H1 (cell line): ENCODE results near the gene CDCA3. TPM values are rescaled to one million over a fixed set of nuclear protein-coding genes. Genes with fewer than 3 reads are reported as not detected.

Experiments used
- CTCF ChIA-PET: fragments of 300-600 bp; sonication (Branson Sonifier 250); formaldehyde crosslinking; loops from one replicate; lab custom pipeline; 2021; ENCODE audit not compliant: partially characterized antibody; lab: Charles Lee
- POLR2A ChIA-PET: fragments of 300-600 bp; sonication (Branson Sonifier 250); formaldehyde crosslinking; loops from one replicate; lab custom pipeline; 2021; ENCODE audit warnings: inconsistent platforms; ENCODE audit not compliant: partially characterized antibody; lab: Charles Lee
- DNase-seq, 2 experiments: peaks; one replicate each; pipeline versions ENCODE4 v3.0.0 to v3.0.0-alpha.2; 2010 to 2022; ENCODE audit warnings: low spot score in 2 of 2, low read depth in 1 of 2, mixed read lengths in 1 of 2
- FAIRE-seq: peaks from 2 replicates; lab custom pipeline; 2011; peaks lifted over from hg19 to GRCh38; lab: Jason Lieb, UNC
- H2AFZ ChIP-seq: 2 replicates; pipeline ENCODE4 v1.8.1; 2012; ENCODE audit warnings: low read length, inconsistent platforms
- H2AK5ac ChIP-seq: 2 replicates; pipeline ENCODE4 v1.6.1; 2013; ENCODE audit warnings: low read depth, low read length
- H2BK120ac ChIP-seq: replicated peaks from 2 replicates; pipeline ENCODE3; 2013; ENCODE audit warnings: low read depth, low read length, inconsistent platforms
- H2BK12ac ChIP-seq: 2 replicates; pipeline ENCODE4 v1.6.1; 2013; ENCODE audit warnings: low read depth, low read length
- H2BK15ac ChIP-seq: 2 replicates; pipeline ENCODE4 v1.6.1; 2013; ENCODE audit warnings: low read length
- H2BK20ac ChIP-seq: 2 replicates; pipeline ENCODE4 v1.6.1; 2013; ENCODE audit warnings: low read length
- H2BK5ac ChIP-seq: 2 replicates; pipeline ENCODE4 v1.6.1; 2013; ENCODE audit warnings: low read depth, low read length
- H3K14ac ChIP-seq: 2 replicates; pipeline ENCODE4 v1.6.1; 2013; ENCODE audit warnings: inconsistent platforms; ENCODE audit not compliant: insufficient read length
- H3K18ac ChIP-seq: 2 replicates; pipeline ENCODE4 v1.6.1; 2013; ENCODE audit warnings: low read length; ENCODE audit errors: extremely low read depth
- H3K23ac ChIP-seq: 2 replicates; pipeline ENCODE4 v1.6.1; 2013; ENCODE audit warnings: inconsistent platforms; ENCODE audit not compliant: insufficient read length
- H3K23me2 ChIP-seq: 2 replicates; pipeline ENCODE4 v1.6.1; 2013; ENCODE audit warnings: low read depth, low read length
- H3K27ac ChIP-seq: 2 replicates; pipeline ENCODE4 v1.6.1; 2011; ENCODE audit warnings: low read depth, low read length, inconsistent platforms
- H3K27me3 ChIP-seq, 4 experiments: replicated peaks in 1 of 4; 1 replicate in 1 of 4; 2 replicates in 3 of 4; pipeline versions ENCODE4 v1.6.1 to v1.8.1; 2011 to 2013; ENCODE audit warnings: low read length in 3 of 4, mild to moderate bottlenecking in 3 of 4, inconsistent platforms in 2 of 4, mixed read lengths in 2 of 4, moderate library complexity in 1 of 4; ENCODE audit not compliant: control insufficient read depth in 3 of 4, insufficient read depth in 3 of 4; ENCODE audit errors: extremely low read depth in 1 of 4
- H3K36me3 ChIP-seq, 4 experiments: 2 replicates each; pipeline versions ENCODE4 v1.6.1 to v1.8.1; 2011 to 2013; ENCODE audit warnings: mild to moderate bottlenecking in 4 of 4, low read length in 3 of 4, moderate library complexity in 2 of 4, control low read depth in 1 of 4, inconsistent platforms in 1 of 4; ENCODE audit not compliant: insufficient read depth in 4 of 4, control insufficient read depth in 2 of 4
- H3K4ac ChIP-seq: replicated peaks from 2 replicates; pipeline ENCODE3; 2013; ENCODE audit warnings: low read length, low read depth, mixed read lengths, inconsistent platforms; ENCODE audit not compliant: insufficient read length
- H3K4me1 ChIP-seq, 4 experiments: replicated peaks in 1 of 4; 1 replicate in 1 of 4; 2 replicates in 3 of 4; pipeline versions ENCODE4 v1.6.1 to v1.8.1; 2011 to 2013; ENCODE audit warnings: low read length in 3 of 4, inconsistent platforms in 2 of 4, mixed read lengths in 1 of 4; ENCODE audit not compliant: insufficient read depth in 4 of 4, control insufficient read depth in 3 of 4
- H3K4me2 ChIP-seq, 2 experiments: 2 replicates each; pipeline versions ENCODE4 v1.6.1 to v1.8.1; 2011 to 2013; ENCODE audit warnings: low read depth in 2 of 2, low read length in 2 of 2, control low read depth in 1 of 2, inconsistent platforms in 1 of 2, mild to moderate bottlenecking in 1 of 2; ENCODE audit not compliant: insufficient read depth in 1 of 2
- H3K4me3 ChIP-seq, 4 experiments: fragments of 200-600, 300-600 bp in 1 of 4; sonication (generic), shearing (Covaris generic), sonication (Bioruptor Twin) in 1 of 4; 2 replicates each; pipeline versions ENCODE4 v1.5.1 to v1.8.1; 2011 to 2016; ENCODE audit warnings: low read length in 4 of 4, low read depth in 3 of 4, control low read depth in 2 of 4, inconsistent platforms in 2 of 4, mild to moderate bottlenecking in 2 of 4, mixed read lengths in 1 of 4, moderate library complexity in 1 of 4; ENCODE audit not compliant: insufficient read depth in 2 of 4; ENCODE audit errors: extremely low read depth in 1 of 4
- H3K56ac ChIP-seq: replicated peaks from 2 replicates; pipeline ENCODE3; 2013; ENCODE audit warnings: low read depth, mild to moderate bottlenecking, mixed read lengths, low read length, inconsistent platforms; ENCODE audit not compliant: insufficient read length
- H3K79me1 ChIP-seq: 2 replicates; pipeline ENCODE4 v1.6.1; 2013; ENCODE audit warnings: low read depth, low read length, control low read depth
- H3K79me2 ChIP-seq, 2 experiments: 2 replicates each; pipeline versions ENCODE4 v1.6.1 to v1.8.1; 2012 to 2013; ENCODE audit warnings: low read length in 2 of 2, mild to moderate bottlenecking in 2 of 2, inconsistent platforms in 1 of 2; ENCODE audit not compliant: insufficient read depth in 2 of 2, control insufficient read depth in 1 of 2
- H3K9ac ChIP-seq, 4 experiments: replicated peaks in 1 of 4; 1 replicate in 1 of 4; 2 replicates in 3 of 4; pipeline versions ENCODE4 v1.6.1 to v1.8.1; 2011 to 2013; ENCODE audit warnings: low read depth in 3 of 4, low read length in 3 of 4, control low read depth in 2 of 4, mild to moderate bottlenecking in 2 of 4, moderate library complexity in 2 of 4, inconsistent platforms in 1 of 4; ENCODE audit errors: extremely low read depth in 1 of 4
- H3K9me3 ChIP-seq, 2 experiments: 2 replicates each; pipeline versions ENCODE4 v1.6.1 to v1.8.1; 2012 to 2013; ENCODE audit warnings: mild to moderate bottlenecking in 2 of 2, moderate library complexity in 2 of 2, control low read depth in 1 of 2, inconsistent platforms in 1 of 2, low read depth in 1 of 2, low read length in 1 of 2, mixed read lengths in 1 of 2; ENCODE audit not compliant: insufficient read depth in 2 of 2
- H4K20me1 ChIP-seq, 2 experiments: replicated peaks in 1 of 2; 2 replicates each; pipeline versions ENCODE3 to v1.8.1; 2011 to 2013; ENCODE audit warnings: inconsistent platforms in 2 of 2, low read length in 2 of 2, mild to moderate bottlenecking in 1 of 2; ENCODE audit not compliant: insufficient read depth in 2 of 2, control insufficient read depth in 1 of 2
- H4K5ac ChIP-seq: 2 replicates; pipeline ENCODE4 v1.6.1; 2013; ENCODE audit warnings: low read length, low read depth, mixed read lengths, inconsistent platforms; ENCODE audit not compliant: insufficient read length
- H4K8ac ChIP-seq: 2 replicates; pipeline ENCODE4 v1.8.0; 2013; ENCODE audit warnings: mild to moderate bottlenecking, moderate library complexity, low read length, inconsistent platforms; ENCODE audit not compliant: insufficient read depth; ENCODE audit errors: extremely low read depth
- H4K91ac ChIP-seq: replicated peaks from 2 replicates; pipeline ENCODE3; 2013; ENCODE audit warnings: low read length, mixed read lengths, inconsistent platforms; ENCODE audit not compliant: insufficient read length
- ATF2 ChIP-seq: IDR thresholded peaks from 2 replicates; pipeline ENCODE4 v1.6.1; 2012; ENCODE audit warnings: low read length, inconsistent platforms
- E2F6 ChIP-seq: IDR thresholded peaks from 2 replicates; pipeline ENCODE4 v1.6.1; 2012; ENCODE audit warnings: inconsistent platforms
- EP300 ChIP-seq, 2 experiments: IDR thresholded peaks; 1 replicate in 1 of 2; 2 replicates in 1 of 2; pipeline ENCODE4 v1.6.1; 2011 to 2012; ENCODE audit warnings: low read depth in 2 of 2, low read length in 2 of 2, mild to moderate bottlenecking in 2 of 2, borderline replicate concordance in 1 of 2, inconsistent platforms in 1 of 2, moderate library complexity in 1 of 2
- HDAC6 ChIP-seq: IDR thresholded peaks from one replicate; pipeline ENCODE4 v1.7.1; 2012; ENCODE audit warnings: low read depth, mild to moderate bottlenecking, inconsistent platforms, low read length, moderate library complexity
- MAFK ChIP-seq: IDR thresholded peaks from 2 replicates; pipeline ENCODE4 v1.6.1; 2012; ENCODE audit warnings: low read depth, mild to moderate bottlenecking, improper control_type of control experiment, low read length
- MAX ChIP-seq: IDR thresholded peaks from 2 replicates; pipeline ENCODE4 v1.6.1; 2012; ENCODE audit warnings: inconsistent platforms
- RBBP5 ChIP-seq: IDR thresholded peaks from 2 replicates; pipeline ENCODE4 v1.7.1; 2012; ENCODE audit warnings: low read depth, mild to moderate bottlenecking, inconsistent platforms, low read length, moderate library complexity, borderline replicate concordance
- RFX5 ChIP-seq: IDR thresholded peaks from 2 replicates; pipeline ENCODE4 v1.6.1; 2011; ENCODE audit warnings: low read depth, low read length, improper control_type of control experiment, borderline replicate concordance
- WGBS, 2 experiments: shearing (Covaris generic) in 1 of 2; methylation state at CpG; one replicate each; pipeline versions ENCODE4 v1.1.6 to v1.1.7; 2013 to 2015; ENCODE audit warnings: low lambda C conversion rate in 2 of 2, mixed read lengths in 2 of 2, inconsistent platforms in 1 of 2, low coverage in 1 of 2, missing lambda C conversion rate in 1 of 2; ENCODE audit not compliant: insufficient replicate concordance in 2 of 2, insufficient coverage in 1 of 2, insufficient read length in 1 of 2; ENCODE audit errors: extremely low coverage in 1 of 2, missing lambda C conversion rate in 1 of 2; 5-methylcytosine and 5-hydroxymethylcytosine counted together
- polyA plus RNA-seq, 7 experiments: library from polyadenylated mRNA; depleted of rRNA in 3 of 7; stranded (reverse) in 5 of 7; unstranded in 2 of 7; fragments of >200 nt in 5 of 7; fragments of 200-250 nt in 2 of 7; gene quantifications; 1 replicate in 5 of 7; 2 replicates in 1 of 7; 4 replicates in 1 of 7; pipeline versions ENCODE4 v1.2.1 to v1.2.3, GENCODE V29; 2011 to 2013; ENCODE audit warnings: missing spikeins in 2 of 7, mixed read lengths in 2 of 7
- total RNA-seq: library from RNA; stranded (reverse); fragmentation: NEBNext Ultra II Directional; extraction: Animal tissue kit (Norgen Biotek cat#: 25700); gene quantifications from 2 replicates; pipeline ENCODE4 v1.2.1, GENCODE V29; 2021

CDCA3 gene
- total and polyA plus RNA-seq, 2 of the 8 experiments (the other 6 are each of a cell fraction or from before 2014, with no cell fraction given), result 47.7 to 71.2 TPM

GRCh38 chr12:6820166-6820565 lies 30.9 kb downstream of the CDCA3 start:
- ChIA-PET CTCF (interaction anchor here (0.5 to 23.7 kb wide), 6 partner anchors 16 to 373 kb away, joined by 3 to 532 read pairs (median 12); partner anchors contain the start of genes CD4, LAG3, MLF2 and PTMS), POLR2A (interaction anchor here (0.6 to 27.1 kb wide), 15 partner anchors 8 to 123 kb away, joined by 3 to 388 read pairs (median 4); partner anchors contain the start of genes C12orf57, CDCA3, GNB3 and MLF2)
- peak overlapping the region; percentile 50; the same call in 1 of the 2 replicates for H2BK12ac ChIP-seq
- 59% methylated on average over 5 of the region's 5 CpGs; no CpG with 5 or more reads in 1 of the 2 experiments for WGBS, 2 experiments
- H3K9ac ChIP-seq, result no peak overlapping the region
- no peak for FAIRE-seq
- H3K56ac ChIP-seq, result no peak overlapping the region
- no peak overlapping the region for H4K8ac ChIP-seq
- no peak overlapping the region for H3K27ac ChIP-seq
- peaks cover 0 to 12% (median 9%) of the 10 kb centered on the region in 4 experiments; a peak in 6 of 7 replicates for H3K27me3 ChIP-seq
- no peak overlapping the region for H2AFZ ChIP-seq
- H2BK120ac ChIP-seq, result no peak overlapping the region
- no peak for DNase-seq
- H2BK20ac ChIP-seq, result peak overlapping the region; percentile 69; the same call in 1 of the 2 replicates
- H3K4me2 ChIP-seq, result peak overlapping the region; percentile 94; a peak in 1 of 4 replicates
- no peaks in the 10 kb centered on the region; the same call in 1 of the 2 replicates for H3K79me1 ChIP-seq
- no peaks in the 10 kb centered on the region; a peak in 1 of 8 replicates for H3K36me3 ChIP-seq
- H4K20me1 ChIP-seq, result peaks cover 0 to 10% of the 10 kb centered on the region in 2 experiments
- H3K4me1 ChIP-seq, result peaks cover 4 to 51% (median 30%) of the 10 kb centered on the region in 4 experiments
- H3K14ac ChIP-seq, result no peak overlapping the region
- H2AK5ac ChIP-seq, result peak overlapping the region; percentile 98
- no peaks in the 10 kb centered on the region for H3K79me2 ChIP-seq
- H3K4ac ChIP-seq, result no peak overlapping the region
- no peak overlapping the region for H3K23ac ChIP-seq
- peaks cover 26% of the 10 kb centered on the region for H3K23me2 ChIP-seq
- no peak overlapping the region for H3K4me3 ChIP-seq
- peak overlapping the region; percentile 96; the same call in 1 of the 2 replicates for H2BK15ac ChIP-seq
- H3K9me3 ChIP-seq, result peaks cover 0 to 2% of the 10 kb centered on the region in 2 experiments; a peak in 1 of 4 replicates
- H3K18ac ChIP-seq, result 0 out of 2 replicates have a peak overlapping the region, but pooled peaks have one; percentile 51
- peak overlapping the region; percentile 39 for H4K91ac ChIP-seq
- no peak overlapping the region for H4K5ac ChIP-seq
- peak overlapping the region; percentile 30; the same call in 1 of the 2 replicates for H2BK5ac ChIP-seq
- TF ChIP-seq MAX, result no peak
- TF ChIP-seq RFX5, result no peak
- no peak for TF ChIP-seq E2F6
- TF ChIP-seq RBBP5, result no peak
- TF ChIP-seq MAFK, result no peak
- no peak for TF ChIP-seq EP300 (IDR thresholded peaks at IDR 0.05; ENCODE audit: borderline replicate concordance in 1 of 2, low read depth in 2 of 2, low read length in 2 of 2)
- no peak for TF ChIP-seq ATF2
- TF ChIP-seq HDAC6, result no peak
